K562 (cell line): ENCODE results near the gene CLTB. TPM values are rescaled to one million over a fixed set of nuclear protein-coding genes. Genes with fewer than 3 reads are reported as not detected.

ENCODE experiments used
- CHCHD3 ChIP-seq: fragments of 250-450 bp; sonication (Bioruptor Pico); IDR thresholded peaks from 2 replicates; pipeline ENCODE4 v2.1.2; 2022; ENCODE audit warnings: mild to moderate bottlenecking
- ETS1 ChIP-seq: conservative IDR thresholded peaks from 2 replicates; pipeline ENCODE4 v1.6.1; 2011; ENCODE audit warnings: low read depth, mild to moderate bottlenecking, low read length; ENCODE audit not compliant: control insufficient read depth
- GTF2A2 ChIP-seq: IDR thresholded peaks from 2 replicates; pipeline ENCODE4 v1.6.1; 2016; ENCODE audit warnings: mild to moderate bottlenecking, missing genetic modification characterization, missing compliant biosample characterization
- HDAC1 ChIP-seq, 2 experiments: fragments of 450-650 bp; IDR thresholded peaks; 2 replicates each; pipeline ENCODE4 v1.6.1; 2016 to 2017; ENCODE audit warnings: inconsistent platforms in 1 of 2, mild to moderate bottlenecking in 1 of 2, moderate library complexity in 1 of 2
- HOMEZ ChIP-seq: fragments of 250-450 bp; sonication (Bioruptor Pico); IDR thresholded peaks from 2 replicates; pipeline ENCODE4 v1.4.0; 2020; ENCODE audit warnings: mild to moderate bottlenecking, moderate library complexity
- KAT2B ChIP-seq: IDR thresholded peaks from one replicate; pipeline ENCODE4 v1.6.1; 2012; ENCODE audit warnings: low read depth, mild to moderate bottlenecking, control low read depth, inconsistent platforms, low read length, moderate library complexity
- MTA3 ChIP-seq: fragments of 450-650 bp; formaldehyde crosslinking; IDR thresholded peaks from 2 replicates; pipeline ENCODE4 v1.6.1; 2017; ENCODE audit warnings: mild to moderate bottlenecking, borderline replicate concordance
- PCBP1 ChIP-seq: fragments of 200-400 bp; formaldehyde crosslinking; IDR thresholded peaks from 2 replicates; pipeline ENCODE4 v1.6.1; 2018; ENCODE audit warnings: mild to moderate bottlenecking, low read depth, low read length; ENCODE audit not compliant: poor library complexity, severe bottlenecking
- TCF15 ChIP-seq: fragments of 250-450 bp; sonication (Bioruptor Pico); IDR thresholded peaks from 2 replicates; pipeline ENCODE4 v1.8.0; 2022; ENCODE audit warnings: moderate library complexity, mild to moderate bottlenecking, inconsistent platforms
- TFAM ChIP-seq: fragments of 250-450 bp; sonication (Bioruptor Pico); conservative IDR thresholded peaks from 2 replicates; pipeline ENCODE4 v1.5.0; 2021; ENCODE audit warnings: mild to moderate bottlenecking, moderate library complexity
- ZBTB2 ChIP-seq: fragments of 450-650 bp; IDR thresholded peaks from 2 replicates; pipeline ENCODE4 v1.6.1; 2016; ENCODE audit warnings: antibody characterized with exemption
- ZKSCAN1 ChIP-seq: fragments of 150-350 bp; IDR thresholded peaks from 2 replicates; pipeline ENCODE4 v1.6.1; 2016; ENCODE audit warnings: low read depth, low read length
- ZNF143 ChIP-seq: sonication (generic); formaldehyde crosslinking; IDR thresholded peaks from 2 replicates; pipeline ENCODE4 v1.9.0; 2022; ENCODE audit warnings: mild to moderate bottlenecking, missing genetic modification reagents
- ZNF407 ChIP-seq: fragments of 450-650 bp; IDR thresholded peaks from 2 replicates; pipeline ENCODE4 v1.6.1; 2016; ENCODE audit warnings: low read depth
- ZNF717 ChIP-seq: fragments of 250-450 bp; sonication (Bioruptor Pico); IDR thresholded peaks from 2 replicates; pipeline ENCODE4 v1.5.0; 2021
- polyA plus RNA-seq, 8 experiments: library from polyadenylated mRNA; depleted of rRNA in 4 of 8; stranded (reverse) in 5 of 8; unstranded in 3 of 8; fragments of >200 nt; fragmentation: Nextera tagmentation in 2 of 8; fragmentation: Illumina TruSeq in 1 of 8; extraction: Ambion mirVana in 2 of 8; extraction: Trizol in 1 of 8; gene quantifications; 2 replicates each; pipeline versions ENCODE4 v1.2.1 to v1.2.3, GENCODE V29; 2011 to 2014; ENCODE audit warnings: inconsistent platforms in 1 of 8, missing spikeins in 1 of 8
- total RNA-seq, 7 experiments: library from RNA; depleted of rRNA in 6 of 7; stranded (reverse); fragments of >200 nt in 6 of 7; fragmentation: Illumina TruSeq in 2 of 7; extraction: Trizol in 2 of 7; gene quantifications; 2 replicates each; pipeline versions ENCODE4 v1.2.1 to v1.2.3, GENCODE V29; 2011 to 2021; ENCODE audit warnings: low replicate concordance in 1 of 7

CLTB gene
- total and polyA plus RNA-seq, 9 of the 15 experiments (the other 6 are each of a cell fraction or from before 2014, with no cell fraction given): 1.8 to 117 (median 39.0) TPM

- TF ChIP-seq ZNF407 (no peak), ZKSCAN1 (no peak), ZNF143 (CRISPR knock-in tag) (no peak), PCBP1 (no peak), TFAM (CRISPR knock-in tag) (no peak), TCF15 (CRISPR knock-in tag) (no peak), HDAC1 (IDR thresholded peaks at IDR 0.05) (0 out of 4 replicates have a peak, but pooled peaks of 1 of the 2 experiments have one; percentile 29), ZNF717 (CRISPR knock-in tag) (no peak), KAT2B (peak; percentile 19), GTF2A2 (tag) (no peak), ZBTB2 (peak; percentile 22; the same call in 1 of the 2 replicates), MTA3 (no peak; the same call in 1 of the 2 replicates), HOMEZ (CRISPR knock-in tag) (no peak), ETS1 (peak; percentile 81; the same call in 1 of the 2 replicates), CHCHD3 (no peak)
These were observed 31.8 kb upstream of the CLTB start, which contains the start of gene FAF2 (continued) for GRCh38 chr5:176447978-176448608.
